ENCODE results near the gene KRTCAP3.

KRTCAP3 gene
- total RNA-seq, result 1.7 to 3.7 (median 2.3) reads per million in 3 donors

DNA sequence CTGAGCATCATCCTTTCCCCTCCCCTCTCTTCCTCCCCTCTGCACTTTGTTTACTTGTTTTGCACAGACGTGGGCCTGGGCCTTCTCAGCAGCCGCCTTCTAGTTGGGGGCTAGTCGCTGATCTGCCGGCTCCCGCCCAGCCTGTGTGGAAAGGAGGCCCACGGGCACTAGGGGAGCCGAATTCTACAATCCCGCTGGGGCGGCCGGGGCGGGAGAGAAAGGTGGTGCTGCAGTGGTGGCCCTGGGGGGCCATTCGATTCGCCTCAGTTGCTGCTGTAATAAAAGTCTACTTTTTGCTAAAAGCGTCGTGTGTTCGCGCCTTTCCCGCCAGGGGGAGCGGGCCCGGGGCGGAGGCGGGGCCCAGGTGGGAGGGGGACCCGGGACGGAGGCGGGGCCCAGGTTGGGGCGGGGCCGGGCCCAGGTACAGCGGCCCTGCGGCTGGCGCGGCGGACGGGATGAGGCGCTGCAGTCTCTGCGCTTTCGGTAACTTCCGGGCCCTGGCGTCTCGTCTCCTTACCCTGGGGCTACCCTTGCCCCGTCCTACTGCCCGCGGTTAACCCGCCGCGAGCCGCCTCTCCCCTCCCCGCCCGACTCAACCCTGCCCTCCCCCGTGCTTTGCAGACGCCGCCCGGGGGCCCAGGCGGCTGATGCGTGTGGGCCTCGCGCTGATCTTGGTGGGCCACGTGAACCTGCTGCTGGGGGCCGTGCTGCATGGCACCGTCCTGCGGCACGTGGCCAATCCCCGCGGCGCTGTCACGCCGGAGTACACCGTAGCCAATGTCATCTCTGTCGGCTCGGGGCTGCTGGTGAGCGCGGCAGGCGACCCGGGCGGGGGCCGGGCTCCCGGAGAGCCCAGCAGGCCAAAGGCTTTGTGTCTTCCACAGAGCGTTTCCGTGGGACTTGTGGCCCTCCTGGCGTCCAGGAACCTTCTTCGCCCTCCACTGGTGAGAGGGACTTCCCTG, at the start of gene KRTCAP3:
Gene KRTCAP3, plus strand, starts transcription at position 424 of the 962 bp plus-strand sequence. Its CDS starts 32 bp downstream, at position 456.
- peak; percentile 25 to 42 (median 36) for DNase-seq
- Histone ChIP-seq H3K27me3 (replicated peaks; ENCODE audit: control insufficient read depth, insufficient read depth, low read length, poor library complexity, severe bottlenecking) (no peaks in the 10 kb centered on the region), H3K4me1 (ENCODE audit: control insufficient read depth, insufficient read depth, low read length, poor library complexity, severe bottlenecking) (no peaks in the 10 kb centered on the region), H3K9me3 (ENCODE audit: control insufficient read depth, low read length) (no peaks in the 10 kb centered on the region), H3K36me3 (ENCODE audit: control insufficient read depth, insufficient read depth, low read length) (peaks cover 56% of the 10 kb centered on the region), H3K4me3 (ENCODE audit: insufficient read depth, low read depth, low read length, poor library complexity, severe bottlenecking) (no peak within 1 kb of the TSS), H3K27ac (ENCODE audit: insufficient read depth, low read length, poor library complexity, severe bottlenecking) (no peak within 1 kb of the TSS)

- H3K4me1 ChIP-seq (ENCODE audit: control insufficient read depth, insufficient read depth, low read length, poor library complexity, severe bottlenecking), result peaks cover 11% of the 10 kb centered on the region
- DNase-seq, result no peak
- H3K9me3 ChIP-seq (ENCODE audit: control insufficient read depth, low read length), result no peaks in the 10 kb centered on the region
- H3K27ac ChIP-seq (ENCODE audit: insufficient read depth, low read length, poor library complexity, severe bottlenecking), result no peak overlapping the region
- no peaks in the 10 kb centered on the region for H3K36me3 ChIP-seq (ENCODE audit: control insufficient read depth, insufficient read depth, low read length)
- H3K27me3 ChIP-seq (replicated peaks; ENCODE audit: control insufficient read depth, insufficient read depth, low read length, poor library complexity, severe bottlenecking), result no peaks in the 10 kb centered on the region
- H3K4me3 ChIP-seq (ENCODE audit: insufficient read depth, low read depth, low read length, poor library complexity, severe bottlenecking), result no peak overlapping the region
Measured at GRCh38 chr2:27393225-27393624, 49.0 kb upstream of the KRTCAP3 start.

DNA sequence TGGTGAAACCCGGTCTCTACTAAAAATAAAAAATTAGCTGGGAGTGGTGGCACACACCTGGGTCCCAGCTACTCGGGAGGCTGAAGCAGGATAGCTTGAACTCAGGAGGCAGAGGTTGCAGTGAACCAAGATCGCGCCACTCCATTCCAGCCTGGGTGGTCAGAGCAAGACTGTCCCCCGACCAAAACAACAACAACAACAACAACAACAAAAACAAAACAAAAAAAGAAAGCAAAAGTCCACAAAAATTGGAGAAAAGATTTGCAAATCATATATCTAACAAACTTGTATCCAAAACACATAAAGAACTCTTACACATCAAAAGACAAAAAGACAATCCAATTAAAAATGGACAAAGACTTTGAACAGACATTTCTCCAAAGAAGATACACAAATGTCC, 43.2 kb upstream of the KRTCAP3 start:
- no peak overlapping the region for H3K4me3 ChIP-seq (ENCODE audit: insufficient read depth, low read depth, low read length, poor library complexity, severe bottlenecking)
- H3K36me3 ChIP-seq (ENCODE audit: control insufficient read depth, insufficient read depth, low read length), result no peaks in the 10 kb centered on the region
- H3K27ac ChIP-seq (ENCODE audit: insufficient read depth, low read length, poor library complexity, severe bottlenecking), result no peak overlapping the region
- H3K9me3 ChIP-seq (ENCODE audit: control insufficient read depth, low read length), result no peaks in the 10 kb centered on the region
- H3K27me3 ChIP-seq (replicated peaks; ENCODE audit: control insufficient read depth, insufficient read depth, low read length, poor library complexity, severe bottlenecking), result no peaks in the 10 kb centered on the region
- no peaks in the 10 kb centered on the region for H3K4me1 ChIP-seq (ENCODE audit: control insufficient read depth, insufficient read depth, low read length, poor library complexity, severe bottlenecking)
- no peak for DNase-seq

DNA sequence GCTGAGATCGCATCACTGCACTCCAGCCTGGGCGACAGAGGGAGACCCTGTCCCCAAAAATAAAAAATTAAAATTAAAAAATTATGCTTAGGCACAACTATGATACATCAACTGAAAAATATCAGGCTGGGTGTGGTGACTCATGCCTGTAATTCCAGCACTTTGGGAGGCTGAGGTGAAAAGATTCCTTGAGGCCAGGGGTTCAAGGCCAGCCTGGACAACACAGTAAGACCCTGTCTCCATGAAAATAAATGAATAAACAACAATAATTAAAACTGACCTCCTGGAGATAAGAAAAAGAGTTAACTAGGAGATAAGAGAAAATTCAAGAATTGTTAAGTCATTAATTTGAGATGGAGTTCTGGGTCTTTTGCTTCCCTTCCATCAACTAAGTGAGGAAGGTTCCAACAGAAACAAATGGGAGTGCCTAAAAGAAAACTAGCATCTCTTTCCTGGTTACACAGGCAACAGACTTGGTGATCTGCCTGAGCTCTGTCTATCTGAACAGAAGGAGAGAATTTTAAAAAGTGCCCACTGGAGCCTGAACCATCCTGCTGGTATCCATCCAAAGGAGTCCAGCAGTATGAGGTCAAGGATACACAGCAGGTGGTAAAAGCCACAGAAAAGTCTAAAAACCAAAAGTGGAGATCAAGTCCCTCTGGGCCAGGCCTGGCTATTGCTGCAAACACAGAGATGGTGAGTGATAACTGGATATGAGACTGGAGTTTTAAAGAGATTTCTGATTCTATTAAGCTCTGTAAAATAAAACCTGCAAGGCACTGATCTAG, 41.6 kb upstream of the KRTCAP3 start:
- Histone ChIP-seq H3K27ac (ENCODE audit: insufficient read depth, low read length, poor library complexity, severe bottlenecking) (no peak overlapping the region), H3K36me3 (ENCODE audit: control insufficient read depth, insufficient read depth, low read length) (no peaks in the 10 kb centered on the region), H3K9me3 (ENCODE audit: control insufficient read depth, low read length) (no peaks in the 10 kb centered on the region), H3K4me3 (ENCODE audit: insufficient read depth, low read depth, low read length, poor library complexity, severe bottlenecking) (no peak overlapping the region), H3K27me3 (replicated peaks; ENCODE audit: control insufficient read depth, insufficient read depth, low read length, poor library complexity, severe bottlenecking) (no peaks in the 10 kb centered on the region), H3K4me1 (ENCODE audit: control insufficient read depth, insufficient read depth, low read length, poor library complexity, severe bottlenecking) (no peaks in the 10 kb centered on the region)
- no peak for DNase-seq

DNA sequence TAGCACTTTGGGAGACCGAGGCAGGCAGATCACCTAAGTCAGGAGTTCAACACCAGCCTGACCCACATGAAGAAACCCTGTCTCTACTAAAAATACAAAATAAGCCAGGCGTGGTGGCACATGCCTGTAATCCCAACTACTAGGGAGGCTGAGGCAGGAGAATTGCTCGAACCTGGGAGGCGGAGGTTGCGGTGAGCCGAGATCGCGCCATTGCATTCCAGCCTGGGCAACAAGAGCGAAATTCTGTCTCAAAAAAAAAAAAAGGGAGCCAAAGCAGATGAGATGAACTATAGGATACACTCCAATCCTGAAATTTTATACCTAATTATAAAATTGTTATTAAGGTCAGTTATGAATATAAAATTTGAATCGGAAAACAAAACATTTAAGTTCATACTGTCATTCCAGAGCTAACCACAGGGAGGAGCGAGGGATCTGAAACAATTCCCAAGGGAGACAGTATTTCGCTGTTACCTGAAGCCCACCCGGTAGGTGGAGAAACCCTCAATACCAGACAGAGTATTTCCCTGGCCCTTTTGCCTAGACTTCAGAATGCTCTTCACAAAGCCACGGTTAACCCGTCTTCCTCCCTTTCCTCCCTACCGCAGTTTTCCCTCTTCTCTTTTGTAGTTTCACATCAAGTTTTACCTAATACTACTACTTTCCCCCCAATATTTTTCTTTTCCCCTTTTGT, 34.2 kb upstream of the KRTCAP3 start:
- H3K4me3 ChIP-seq (ENCODE audit: insufficient read depth, low read depth, low read length, poor library complexity, severe bottlenecking), result peak overlapping the region; percentile 99
- H3K36me3 ChIP-seq (ENCODE audit: control insufficient read depth, insufficient read depth, low read length), result no peaks in the 10 kb centered on the region
- H3K27me3 ChIP-seq (replicated peaks; ENCODE audit: control insufficient read depth, insufficient read depth, low read length, poor library complexity, severe bottlenecking), result no peaks in the 10 kb centered on the region
- H3K9me3 ChIP-seq (ENCODE audit: control insufficient read depth, low read length), result no peaks in the 10 kb centered on the region
- peaks cover 25% of the 10 kb centered on the region for H3K4me1 ChIP-seq (ENCODE audit: control insufficient read depth, insufficient read depth, low read length, poor library complexity, severe bottlenecking)
- DNase-seq, result no peak
- H3K27ac ChIP-seq (ENCODE audit: insufficient read depth, low read length, poor library complexity, severe bottlenecking), result peak overlapping the region; percentile 86

GRCh38 chr2:27408601-27409320, 33.4 kb upstream of the KRTCAP3 start:
- Histone ChIP-seq H3K27me3 (replicated peaks; ENCODE audit: control insufficient read depth, insufficient read depth, low read length, poor library complexity, severe bottlenecking) (no peaks in the 10 kb centered on the region), H3K9me3 (ENCODE audit: control insufficient read depth, low read length) (no peaks in the 10 kb centered on the region), H3K4me1 (ENCODE audit: control insufficient read depth, insufficient read depth, low read length, poor library complexity, severe bottlenecking) (peaks cover 25% of the 10 kb centered on the region), H3K27ac (ENCODE audit: insufficient read depth, low read length, poor library complexity, severe bottlenecking) (peak overlapping the region; percentile 86), H3K4me3 (ENCODE audit: insufficient read depth, low read depth, low read length, poor library complexity, severe bottlenecking) (peak overlapping the region; percentile 99), H3K36me3 (ENCODE audit: control insufficient read depth, insufficient read depth, low read length) (no peaks in the 10 kb centered on the region)
- no peak for DNase-seq

- peaks cover 25% of the 10 kb centered on the region for H3K4me1 ChIP-seq (ENCODE audit: control insufficient read depth, insufficient read depth, low read length, poor library complexity, severe bottlenecking)
- H3K4me3 ChIP-seq (ENCODE audit: insufficient read depth, low read depth, low read length, poor library complexity, severe bottlenecking), result peak within 1 kb of the TSS; percentile 99
- no peaks in the 10 kb centered on the region for H3K27me3 ChIP-seq (replicated peaks; ENCODE audit: control insufficient read depth, insufficient read depth, low read length, poor library complexity, severe bottlenecking)
- peak within 1 kb of the TSS; percentile 86 for H3K27ac ChIP-seq (ENCODE audit: insufficient read depth, low read length, poor library complexity, severe bottlenecking)
- H3K36me3 ChIP-seq (ENCODE audit: control insufficient read depth, insufficient read depth, low read length), result no peaks in the 10 kb centered on the region
- DNase-seq, result peak; percentile 89 to 92 (median 91)
- no peaks in the 10 kb centered on the region for H3K9me3 ChIP-seq (ENCODE audit: control insufficient read depth, low read length)
Measured at GRCh38 chr2:27409321-27410073, 32.7 kb upstream of the KRTCAP3 start, which contains the start of gene PPM1G. Gene PPM1G, minus strand, starts transcription at chr2:27409591. Its CDS starts 169 bp downstream, at chr2:27409422.

DNA sequence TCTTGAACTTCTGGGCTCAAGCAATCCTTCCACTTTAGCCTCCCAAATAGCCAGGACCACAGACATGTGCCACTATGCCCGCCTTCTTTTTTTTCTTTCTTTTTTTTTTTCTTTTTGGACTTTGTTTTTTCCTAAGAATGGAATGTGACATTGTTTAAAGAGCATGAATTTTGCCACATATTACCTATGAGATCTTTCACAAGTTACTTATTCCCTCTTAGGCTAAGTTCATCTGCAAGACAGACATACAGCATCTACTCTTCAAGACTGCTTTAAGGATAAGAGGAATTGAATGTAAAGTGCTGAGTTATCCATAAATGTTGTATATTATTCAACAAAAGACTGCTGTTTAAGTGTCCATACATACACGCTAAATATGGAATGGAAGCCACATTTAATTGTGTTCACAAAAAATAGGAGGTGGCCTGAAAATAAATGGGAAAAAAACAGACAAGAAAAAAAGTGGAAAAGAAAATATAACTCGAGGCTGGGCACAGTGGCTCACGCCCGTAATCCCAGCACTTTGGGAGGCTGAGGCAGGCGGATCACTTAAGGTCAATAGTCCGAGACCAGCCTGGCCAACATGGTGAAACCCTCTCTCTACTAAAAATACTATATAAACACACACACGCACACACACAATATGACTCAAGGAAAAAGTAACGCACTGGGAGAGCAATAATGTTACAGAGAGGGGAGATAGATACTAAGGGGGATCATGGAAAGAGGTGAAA, 29.6 kb upstream of the KRTCAP3 start:
- no peak for DNase-seq
- Histone ChIP-seq H3K27ac (ENCODE audit: insufficient read depth, low read length, poor library complexity, severe bottlenecking) (no peak overlapping the region), H3K36me3 (ENCODE audit: control insufficient read depth, insufficient read depth, low read length) (no peaks in the 10 kb centered on the region), H3K27me3 (replicated peaks; ENCODE audit: control insufficient read depth, insufficient read depth, low read length, poor library complexity, severe bottlenecking) (no peaks in the 10 kb centered on the region), H3K9me3 (ENCODE audit: control insufficient read depth, low read length) (no peaks in the 10 kb centered on the region), H3K4me1 (ENCODE audit: control insufficient read depth, insufficient read depth, low read length, poor library complexity, severe bottlenecking) (peaks cover 17% of the 10 kb centered on the region), H3K4me3 (ENCODE audit: insufficient read depth, low read depth, low read length, poor library complexity, severe bottlenecking) (no peak overlapping the region)

All from effector memory CD4-positive, alpha-beta T cell (primary cell).